HFFc6 (cell line): Measurements from ENCODE around the gene SLC66A2. TPM values are rescaled to one million over a fixed set of nuclear protein-coding genes. Genes with fewer than 3 reads are reported as not detected.

Source experiments
- DNase-seq: peaks from one replicate; pipeline ENCODE4 v3.0.0-alpha.2; 2018
- H3K27ac Mint-ChIP-seq: 2 replicates; pipeline ENCODE4 v1.8.0; 2020; ENCODE audit warnings: mild to moderate bottlenecking, mixed read lengths
- H3K27me3 Mint-ChIP-seq: 2 replicates; pipeline ENCODE4 v1.8.0; 2021; ENCODE audit warnings: mild to moderate bottlenecking, moderate library complexity, mixed read lengths; ENCODE audit not compliant: insufficient read depth
- H3K36me3 Mint-ChIP-seq: 2 replicates; pipeline ENCODE4 v1.8.0; 2021; ENCODE audit warnings: low read depth, mixed read lengths
- H3K4me1 Mint-ChIP-seq: 2 replicates; pipeline ENCODE4 v1.8.0; 2020; ENCODE audit warnings: low read depth, mixed read lengths
- H3K4me3 Mint-ChIP-seq: 2 replicates; pipeline ENCODE4 v1.8.0; 2020; ENCODE audit warnings: mild to moderate bottlenecking, moderate library complexity, mixed read lengths
- H3K9me3 Mint-ChIP-seq: 2 replicates; pipeline ENCODE4 v1.8.0; 2020; ENCODE audit warnings: mild to moderate bottlenecking, mixed read lengths
- total RNA-seq, 6 experiments: library from RNA; stranded (reverse); fragmentation: NEBNext Ultra II Directional; extraction: Animal tissue kit (Norgen Biotek cat#: 25700); gene quantifications; 2 replicates in 1 of 6; 3 replicates in 5 of 6; pipeline ENCODE4 v1.2.3, GENCODE V29; 2021
- TF ChIP-seq, protein P1 (sequence below): fragments of 200-600 bp; sonication (generic); IDR thresholded peaks from 2 replicates; pipeline ENCODE4 v1.5.0; 2021; ENCODE audit warnings: antibody characterized with exemption, mild to moderate bottlenecking

SLC66A2 gene
- total RNA-seq, 6 experiments from 2014 or later = 26.6 to 41.2 (median 29.9) TPM

DNA sequence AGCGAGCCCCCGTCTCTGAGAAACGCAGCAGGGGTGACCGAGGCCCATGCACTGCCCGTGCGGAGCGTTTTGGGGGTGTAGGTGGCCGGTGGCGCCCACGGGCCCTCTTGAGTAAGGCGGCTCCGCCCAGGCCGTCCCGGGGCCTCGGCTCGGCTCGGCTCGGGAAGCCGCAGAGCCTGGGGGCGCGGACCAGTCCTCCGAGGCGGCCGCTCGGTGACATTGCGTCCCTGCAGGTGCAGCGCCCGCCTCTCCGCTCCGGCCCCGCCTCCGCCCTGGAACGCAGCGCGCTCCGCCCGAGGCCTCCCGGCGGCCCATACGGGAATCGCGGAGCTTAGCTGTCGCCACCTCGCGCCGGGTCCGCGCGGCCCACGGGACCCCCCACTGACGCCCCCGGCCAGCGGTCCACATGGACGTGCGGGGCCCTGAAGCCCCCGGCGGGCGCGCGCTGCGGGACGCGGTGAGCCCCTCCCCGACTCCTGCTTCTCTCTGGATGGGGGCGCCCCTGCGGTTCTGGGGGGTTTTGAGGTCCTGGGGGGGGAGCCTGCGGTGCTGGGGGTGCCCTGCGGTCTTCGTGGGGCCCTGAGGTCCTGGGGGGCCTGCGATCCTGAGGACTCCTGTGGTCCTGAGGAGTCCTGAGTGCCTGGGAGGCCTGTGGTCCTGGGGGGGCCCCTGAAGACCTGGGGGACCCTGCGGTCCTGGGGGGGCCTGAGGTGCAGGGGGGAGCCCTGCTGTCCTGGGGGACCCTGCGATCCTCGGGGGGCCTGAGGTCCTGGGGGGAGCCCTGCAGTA is 13.1 kb upstream of the SLC66A2 start, which contains the start of gene HSBP1L1:
TSS of gene HSBP1L1 (plus strand) at position 314 of the 789 bp plus-strand sequence. CDS start at position 407, 93 bp downstream.
- H3K4me1 Mint-ChIP-seq = peaks cover 45% of the 10 kb centered on the region
- peaks cover 3% of the 10 kb centered on the region; the same call in 1 of the 2 replicates for H3K27me3 Mint-ChIP-seq
- H3K9me3 Mint-ChIP-seq = no peaks in the 10 kb centered on the region
- peak within 1 kb of the TSS; percentile 95 for H3K27ac Mint-ChIP-seq
- DNase-seq = no peak
- peak within 1 kb of the TSS; percentile 87 for H3K4me3 Mint-ChIP-seq
- peaks cover 2% of the 10 kb centered on the region; the same call in 1 of the 2 replicates for H3K36me3 Mint-ChIP-seq
- TF ChIP-seq, protein P1, sequence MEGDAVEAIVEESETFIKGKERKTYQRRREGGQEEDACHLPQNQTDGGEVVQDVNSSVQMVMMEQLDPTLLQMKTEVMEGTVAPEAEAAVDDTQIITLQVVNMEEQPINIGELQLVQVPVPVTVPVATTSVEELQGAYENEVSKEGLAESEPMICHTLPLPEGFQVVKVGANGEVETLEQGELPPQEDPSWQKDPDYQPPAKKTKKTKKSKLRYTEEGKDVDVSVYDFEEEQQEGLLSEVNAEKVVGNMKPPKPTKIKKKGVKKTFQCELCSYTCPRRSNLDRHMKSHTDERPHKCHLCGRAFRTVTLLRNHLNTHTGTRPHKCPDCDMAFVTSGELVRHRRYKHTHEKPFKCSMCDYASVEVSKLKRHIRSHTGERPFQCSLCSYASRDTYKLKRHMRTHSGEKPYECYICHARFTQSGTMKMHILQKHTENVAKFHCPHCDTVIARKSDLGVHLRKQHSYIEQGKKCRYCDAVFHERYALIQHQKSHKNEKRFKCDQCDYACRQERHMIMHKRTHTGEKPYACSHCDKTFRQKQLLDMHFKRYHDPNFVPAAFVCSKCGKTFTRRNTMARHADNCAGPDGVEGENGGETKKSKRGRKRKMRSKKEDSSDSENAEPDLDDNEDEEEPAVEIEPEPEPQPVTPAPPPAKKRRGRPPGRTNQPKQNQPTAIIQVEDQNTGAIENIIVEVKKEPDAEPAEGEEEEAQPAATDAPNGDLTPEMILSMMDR = peak; percentile 44

DNA sequence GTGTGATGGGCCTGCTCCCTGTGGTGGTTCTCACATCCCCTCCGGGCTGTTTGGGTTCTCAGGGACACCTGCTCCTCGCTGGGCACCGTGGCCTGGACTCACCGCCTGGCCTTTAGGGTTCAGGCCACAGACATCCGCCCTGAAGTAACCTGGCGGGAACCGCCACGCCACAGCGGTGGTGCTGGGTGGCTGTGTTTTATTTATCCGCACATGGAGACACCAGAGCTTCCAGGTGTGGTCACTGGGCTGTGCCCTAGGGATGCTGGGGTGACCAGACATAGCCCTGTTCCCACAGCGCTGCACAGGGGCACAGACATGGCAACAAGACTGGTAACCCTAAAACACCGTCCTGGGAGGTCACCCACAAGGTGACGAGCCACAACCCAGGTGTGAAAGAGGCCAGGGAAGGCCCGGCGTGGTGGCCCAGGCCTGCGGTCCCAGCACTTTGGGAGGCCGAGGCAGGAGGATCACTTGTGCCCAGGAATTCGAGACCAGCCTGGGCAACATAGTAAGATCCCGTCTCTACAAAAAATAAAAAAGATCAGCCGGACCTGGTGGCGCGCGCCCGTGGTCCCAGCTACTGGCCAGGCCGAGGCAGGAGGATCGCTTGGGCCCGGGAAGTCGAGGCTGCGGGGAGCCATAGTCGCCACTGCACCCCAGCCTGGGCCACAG is 12.3 kb upstream of the SLC66A2 start:
- Mint-ChIP-seq H3K27ac (no peak overlapping the region), H3K9me3 (no peaks in the 10 kb centered on the region), H3K27me3 (peaks cover 3% of the 10 kb centered on the region; the same call in 1 of the 2 replicates), H3K4me3 (peak overlapping the region; percentile 47), H3K4me1 (peaks cover 47% of the 10 kb centered on the region), H3K36me3 (no peaks in the 10 kb centered on the region; the same call in 1 of the 2 replicates)
- TF ChIP-seq, protein P1 = no peak
- no peak for DNase-seq

DNA sequence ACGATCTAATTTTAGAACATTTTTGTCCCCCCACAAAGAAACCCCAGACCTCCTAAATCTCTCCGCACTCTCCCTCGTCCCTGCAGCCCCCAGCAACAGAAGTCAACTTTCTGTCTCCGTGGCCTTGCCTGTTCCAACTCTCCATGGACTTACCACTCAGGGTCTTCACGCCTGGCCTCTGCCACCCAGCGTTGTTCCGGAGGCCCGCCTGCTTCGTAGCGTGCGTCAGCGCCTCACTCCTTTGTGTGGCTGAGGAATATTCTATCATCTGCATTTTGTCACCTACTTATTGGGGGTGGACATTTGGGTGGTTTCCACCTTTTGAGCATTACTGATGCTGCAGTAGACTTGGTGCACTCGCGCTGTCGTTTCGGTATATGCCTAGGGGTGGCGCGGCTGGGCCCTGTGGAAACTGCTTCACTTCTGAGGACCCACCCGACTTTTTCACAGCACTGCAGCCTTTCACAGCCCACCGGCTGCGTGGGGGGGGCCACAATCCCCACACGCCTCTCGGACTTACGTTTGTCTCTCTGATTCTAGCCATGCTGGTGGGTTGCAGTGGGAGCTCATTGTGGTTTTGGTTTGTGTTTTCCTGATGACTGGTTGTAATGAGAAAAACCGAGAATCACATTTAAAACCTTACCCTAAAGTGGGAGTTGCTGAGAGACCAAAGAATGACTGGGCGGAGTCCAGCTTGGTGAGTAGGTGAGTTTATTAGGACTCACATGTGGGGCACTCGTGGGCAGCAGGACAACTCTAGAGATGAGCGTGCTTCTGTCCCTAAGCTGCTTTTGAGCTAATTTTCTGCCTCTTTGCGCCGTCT is 11.6 kb upstream of the SLC66A2 start:
- H3K4me3 Mint-ChIP-seq = peak overlapping the region; percentile 56; the same call in 1 of the 2 replicates
- no peaks in the 10 kb centered on the region for H3K9me3 Mint-ChIP-seq
- no peak for DNase-seq
- H3K36me3 Mint-ChIP-seq = no peaks in the 10 kb centered on the region; the same call in 1 of the 2 replicates
- peaks cover 47% of the 10 kb centered on the region for H3K4me1 Mint-ChIP-seq
- TF ChIP-seq, protein P1 = no peak
- H3K27ac Mint-ChIP-seq = peak overlapping the region; percentile 63; the same call in 1 of the 2 replicates
- peaks cover 3% of the 10 kb centered on the region; the same call in 1 of the 2 replicates for H3K27me3 Mint-ChIP-seq

DNA sequence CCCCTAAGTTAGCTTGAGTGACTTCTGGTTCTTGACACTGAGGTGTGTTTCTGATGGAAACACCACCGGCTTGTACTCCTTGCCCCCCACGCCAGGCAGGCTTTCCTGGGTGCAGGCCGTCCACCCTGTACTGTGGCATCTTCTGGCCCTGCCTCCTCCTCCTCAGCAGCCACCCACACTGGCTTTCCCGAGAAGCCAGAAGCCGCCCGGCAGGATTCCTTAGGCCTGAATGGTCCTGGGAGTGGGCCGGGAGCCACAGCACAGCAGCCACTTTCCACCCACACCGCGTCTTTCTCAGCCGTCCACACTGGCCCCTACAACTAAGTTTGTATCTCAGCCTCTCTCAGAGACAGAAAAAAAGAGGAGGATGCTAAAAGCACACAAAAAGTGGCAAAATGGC is 10.9 kb upstream of the SLC66A2 start:
- H3K4me3 Mint-ChIP-seq = no peak overlapping the region
- peaks cover 45% of the 10 kb centered on the region for H3K4me1 Mint-ChIP-seq
- H3K27me3 Mint-ChIP-seq = peaks cover 3% of the 10 kb centered on the region; the same call in 1 of the 2 replicates
- H3K36me3 Mint-ChIP-seq = no peaks in the 10 kb centered on the region; the same call in 1 of the 2 replicates
- H3K9me3 Mint-ChIP-seq = no peaks in the 10 kb centered on the region
- peak overlapping the region; percentile 63 for H3K27ac Mint-ChIP-seq
- no peak for DNase-seq
- TF ChIP-seq, protein P1 = no peak
